ENCODE results near the gene TBX2. TPM values are rescaled to one million over a fixed set of nuclear protein-coding genes. Genes with fewer than 3 reads are reported as not detected.
A peak's percentile ranks its signal among the peaks of the same experiment; 100 is the strongest.

TBX2 gene
- total RNA-seq, 1 experiment from 2014 or later, result 0.08 TPM

- no peak for DNase-seq (ENCODE audit: low spot score)
These were observed 2.5 kb downstream of the TBX2 start for GRCh38 chr17:61402073-61402541.

GRCh38 chr17:61402978-61403800, 3.5 kb downstream of the TBX2 start:
- no peak for DNase-seq (ENCODE audit: low spot score)

DNA sequence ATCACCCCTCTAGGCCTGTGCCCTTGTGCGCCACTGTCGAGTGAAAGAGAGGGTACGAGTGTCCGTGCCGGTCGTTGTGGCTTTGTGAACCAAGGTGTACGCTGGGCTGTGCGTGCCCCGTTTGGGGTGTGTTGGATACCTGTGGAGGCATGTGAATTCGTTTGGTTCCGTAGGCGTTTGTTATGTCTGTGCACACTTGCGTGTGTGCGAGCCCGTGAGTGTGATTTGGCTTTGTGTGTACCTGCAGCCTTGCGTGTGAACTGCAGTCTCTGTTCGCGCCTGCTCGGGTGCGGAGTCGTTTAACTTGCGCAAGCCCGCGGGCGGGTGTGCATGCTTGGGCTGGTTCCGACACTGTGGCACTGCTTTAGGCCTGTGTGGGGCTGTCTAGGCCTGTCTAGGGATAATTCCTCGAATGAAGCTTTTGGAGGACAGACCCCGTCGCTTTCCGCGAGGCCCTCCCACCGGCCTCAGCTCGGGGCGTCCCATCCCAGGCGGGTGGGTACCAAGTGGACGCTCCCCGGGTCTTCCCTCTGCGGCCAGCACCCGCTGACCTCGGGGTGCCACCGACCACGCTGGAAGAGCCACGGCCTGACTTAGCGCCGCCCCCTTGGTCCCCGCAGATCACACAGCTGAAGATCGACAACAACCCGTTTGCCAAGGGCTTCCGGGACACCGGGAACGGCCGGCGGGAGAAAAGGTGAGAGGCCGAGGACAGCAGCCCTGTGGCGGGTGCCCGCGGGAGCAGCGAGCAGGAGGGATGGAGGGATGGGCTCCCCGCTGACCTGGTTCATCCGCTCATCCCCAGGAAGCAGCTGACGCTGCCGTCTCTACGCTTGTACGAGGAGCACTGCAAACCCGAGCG, 4.4 kb downstream of the TBX2 start:
- no peak for DNase-seq (ENCODE audit: low spot score)

- DNase-seq (ENCODE audit: low spot score), result no peak
These were observed 4.9 kb downstream of the TBX2 start for GRCh38 chr17:61404663-61404912.

GRCh38 chr17:61404913-61405685, 5.5 kb downstream of the TBX2 start:
- no peak for DNase-seq (ENCODE audit: low spot score)

- DNase-seq (ENCODE audit: low spot score), result no peak
These were observed 6.3 kb downstream of the TBX2 start for GRCh38 chr17:61405686-61406536.

- DNase-seq (ENCODE audit: low spot score), result no peak
These were observed 6.8 kb downstream of the TBX2 start for GRCh38 chr17:61406537-61406845.

DNA sequence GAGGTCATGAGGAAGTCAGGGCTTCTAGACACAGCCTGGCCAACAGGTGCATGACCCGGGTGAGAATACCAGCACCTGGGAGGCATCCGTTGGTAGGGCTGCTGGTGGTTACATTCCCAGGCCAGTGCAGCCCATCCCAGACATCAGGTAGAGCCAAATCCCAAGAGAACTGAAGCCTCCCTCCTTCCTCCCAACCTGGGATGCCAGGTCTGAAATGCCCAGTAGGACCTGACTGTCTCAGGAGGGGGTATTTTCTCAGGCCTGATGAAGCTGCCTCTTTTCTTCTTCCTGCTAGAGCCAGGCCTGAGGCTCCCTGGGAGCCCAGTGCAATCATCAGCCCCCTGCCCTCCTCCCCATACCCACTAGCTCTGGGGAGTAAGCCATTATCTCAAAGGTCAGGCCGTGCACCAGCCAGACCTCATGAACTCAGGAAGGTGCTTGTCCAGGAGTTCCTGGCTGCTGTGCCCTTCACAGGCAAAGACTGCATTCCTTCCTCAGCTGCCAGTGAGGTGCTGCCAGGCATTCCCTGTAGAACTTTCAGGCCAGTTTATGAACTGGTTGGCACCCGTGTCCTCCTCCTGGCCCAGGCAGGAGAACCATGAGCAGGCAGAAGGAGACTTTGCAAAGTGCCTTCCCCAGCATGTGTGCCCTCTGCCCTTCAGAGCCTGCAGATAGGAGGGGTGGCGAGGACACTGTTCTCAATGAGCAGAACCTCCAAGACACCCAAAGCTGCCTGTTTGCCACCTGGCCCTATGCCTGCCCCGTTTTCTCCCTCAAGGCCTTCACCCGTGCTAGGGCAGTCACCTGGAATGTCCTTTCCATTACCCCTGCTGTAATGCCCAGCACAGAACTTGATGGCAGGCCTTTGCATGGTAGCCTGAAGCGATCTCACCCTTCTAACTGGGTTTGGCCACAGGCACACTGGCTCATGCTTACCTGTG, 7.6 kb downstream of the TBX2 start:
- no peak for DNase-seq (ENCODE audit: low spot score)

GRCh38 chr17:61408151-61409041, 8.8 kb downstream of the TBX2 start:
- no peak for DNase-seq (ENCODE audit: low spot score)

GRCh38 chr17:61409301-61410112, 9.9 kb downstream of the TBX2 start:
- DNase-seq (ENCODE audit: low spot score), result peak; percentile 76

- DNase-seq (ENCODE audit: low spot score), result no peak
These were observed 10.7 kb downstream of the TBX2 start for GRCh38 chr17:61410141-61411010.

DNA sequence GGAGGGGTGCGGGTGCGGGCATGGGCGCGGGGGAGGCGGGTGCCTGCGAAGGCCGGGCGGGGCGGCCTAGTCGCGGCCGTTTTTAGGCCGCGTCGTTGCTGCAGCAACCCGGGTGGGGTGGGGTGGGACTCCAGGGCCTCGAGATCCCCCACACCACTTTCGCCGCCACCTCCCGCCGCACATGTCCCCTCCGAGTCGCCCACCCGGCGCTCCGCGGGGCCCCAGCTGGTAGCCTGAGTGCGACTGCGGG, 11.3 kb downstream of the TBX2 start:
- no peak for DNase-seq (ENCODE audit: low spot score)

DNA sequence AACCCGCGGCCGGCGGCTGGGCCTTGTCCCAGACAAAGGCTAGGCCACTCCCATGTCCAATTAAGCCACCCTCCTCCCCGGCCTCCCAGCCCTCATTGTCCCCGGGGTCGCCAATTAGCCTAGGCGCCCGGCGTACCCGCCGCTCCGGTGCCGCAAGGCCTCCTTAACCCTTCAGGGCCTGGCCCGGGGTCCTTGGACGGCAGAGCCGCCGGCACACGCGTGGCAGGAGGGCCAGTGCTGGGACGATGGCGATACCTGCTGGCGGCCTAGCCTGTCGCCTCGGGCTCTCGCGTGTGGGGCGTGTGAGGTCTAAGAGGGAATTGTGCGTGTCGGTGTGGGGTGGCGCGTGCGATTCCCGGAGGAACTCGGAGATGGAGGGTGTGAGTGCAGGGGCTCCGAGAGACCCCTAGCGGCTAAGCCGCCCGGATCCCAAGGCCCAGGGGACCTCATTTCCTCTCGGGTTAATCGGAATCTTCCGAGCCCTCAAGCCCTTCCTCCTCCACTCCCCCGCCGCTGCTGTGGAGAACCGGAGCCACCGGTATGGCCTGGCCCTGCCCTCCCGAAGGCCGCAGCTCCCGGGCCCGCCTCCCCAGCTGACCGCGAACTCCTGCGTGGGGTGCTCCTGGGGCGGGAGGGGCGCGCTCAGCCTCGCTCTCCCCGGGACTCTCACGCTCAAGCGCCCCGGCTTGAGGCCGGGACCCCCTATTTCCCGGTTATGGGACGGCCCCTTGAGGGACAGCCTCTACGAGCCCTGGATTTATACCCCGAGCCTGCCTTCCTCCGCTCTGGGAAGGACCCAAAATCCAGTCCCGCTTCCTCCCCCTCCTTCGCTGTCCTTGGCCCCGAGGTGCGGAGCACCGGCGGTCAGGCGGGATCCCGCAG, 11.9 kb downstream of the TBX2 start:
- DNase-seq (ENCODE audit: low spot score), result peak; percentile 76

- DNase-seq (ENCODE audit: low spot score), result peak; percentile 86
These were observed 12.7 kb downstream of the TBX2 start for GRCh38 chr17:61412143-61412859.

DNA sequence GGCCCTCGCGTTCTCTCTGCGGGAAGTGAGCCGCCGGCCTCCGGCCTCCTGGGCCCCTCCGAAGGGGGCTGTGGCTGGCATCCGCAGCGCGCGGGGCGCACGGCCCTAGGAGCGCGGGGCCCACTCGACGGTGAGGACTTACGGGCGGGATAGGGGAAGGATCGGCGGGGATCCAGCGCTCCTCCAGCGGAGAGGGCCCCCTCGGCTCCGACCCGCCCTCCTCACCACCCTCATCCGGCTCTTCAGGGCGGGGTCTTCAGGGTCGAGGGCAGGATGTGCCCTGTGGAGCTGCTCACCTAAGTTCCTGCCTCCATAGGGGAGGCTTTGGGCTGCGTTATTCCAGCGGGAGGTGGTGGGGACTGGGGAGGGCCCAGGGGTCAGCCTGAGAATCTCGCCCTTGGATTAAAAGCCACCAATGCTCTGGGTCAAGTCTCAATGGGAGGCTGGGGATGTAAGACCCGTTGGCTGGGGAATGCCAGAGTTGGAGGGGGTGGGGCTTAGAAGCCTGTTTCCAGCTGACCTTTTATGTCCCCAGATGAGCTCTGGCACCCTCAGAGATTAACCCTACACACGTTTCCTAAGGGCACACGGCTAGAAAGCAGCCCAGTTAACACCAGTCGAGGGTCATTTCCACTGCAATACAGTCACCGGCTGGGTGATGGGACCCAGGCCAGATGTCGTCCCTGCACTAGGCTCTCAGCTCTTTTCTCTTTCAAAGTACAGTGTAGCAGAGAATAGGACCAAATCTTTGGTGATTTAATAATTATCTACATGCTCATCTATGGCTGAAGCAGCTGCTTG, 13.4 kb downstream of the TBX2 start:
- DNase-seq (ENCODE audit: low spot score), result no peak
